NCI-H1092 (cell line): ENCODE measurements around the gene MUC20.
"Not testable (repeated sequence)": the region's sequence is repeated elsewhere in the genome, so short reads cannot be mapped to it uniquely, and the experiment has no call there.

Source experiments
- DNase-seq: peaks from one replicate; lab custom pipeline; 2025; lab: John Stamatoyannopoulos, UW

MUC20 gene

GRCh38 chr3:195720831-195721506 lies at the start of gene MUC20:
MUC20 (plus strand) TSS chr3:195720978; CDS start chr3:195721008, 30 bp downstream.
- DNase-seq: not testable (repeated sequence)

DNA sequence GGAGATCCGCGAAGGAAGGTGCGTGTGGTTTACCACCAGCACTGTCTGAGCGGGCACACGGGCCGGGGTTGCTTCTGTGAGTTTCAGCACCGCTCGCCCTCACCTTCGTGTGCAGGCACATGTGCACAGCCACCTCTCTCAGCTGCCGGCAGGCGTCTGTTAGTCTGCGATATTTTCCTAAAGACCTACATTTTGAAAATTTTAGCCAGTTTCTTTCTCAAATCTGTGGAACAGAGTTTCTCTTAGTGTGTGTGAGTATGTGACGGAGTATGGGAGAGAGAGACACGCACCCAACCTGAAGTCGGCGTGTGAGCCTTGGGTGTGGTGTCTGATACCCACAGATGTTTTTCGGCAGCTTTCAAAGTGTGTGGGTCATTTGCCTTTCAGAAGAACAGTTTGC lies 49.5 kb upstream of the MUC20 start:
- not testable (repeated sequence) for DNase-seq

- DNase-seq: not testable (repeated sequence)
Measured at GRCh38 chr3:195673711-195674110, 47.1 kb upstream of the MUC20 start.

- not testable (repeated sequence) for DNase-seq
Measured at GRCh38 chr3:195678391-195679015, 42.3 kb upstream of the MUC20 start.

GRCh38 chr3:195680690-195681089 lies 40.1 kb upstream of the MUC20 start:
- not testable (repeated sequence) for DNase-seq

DNA sequence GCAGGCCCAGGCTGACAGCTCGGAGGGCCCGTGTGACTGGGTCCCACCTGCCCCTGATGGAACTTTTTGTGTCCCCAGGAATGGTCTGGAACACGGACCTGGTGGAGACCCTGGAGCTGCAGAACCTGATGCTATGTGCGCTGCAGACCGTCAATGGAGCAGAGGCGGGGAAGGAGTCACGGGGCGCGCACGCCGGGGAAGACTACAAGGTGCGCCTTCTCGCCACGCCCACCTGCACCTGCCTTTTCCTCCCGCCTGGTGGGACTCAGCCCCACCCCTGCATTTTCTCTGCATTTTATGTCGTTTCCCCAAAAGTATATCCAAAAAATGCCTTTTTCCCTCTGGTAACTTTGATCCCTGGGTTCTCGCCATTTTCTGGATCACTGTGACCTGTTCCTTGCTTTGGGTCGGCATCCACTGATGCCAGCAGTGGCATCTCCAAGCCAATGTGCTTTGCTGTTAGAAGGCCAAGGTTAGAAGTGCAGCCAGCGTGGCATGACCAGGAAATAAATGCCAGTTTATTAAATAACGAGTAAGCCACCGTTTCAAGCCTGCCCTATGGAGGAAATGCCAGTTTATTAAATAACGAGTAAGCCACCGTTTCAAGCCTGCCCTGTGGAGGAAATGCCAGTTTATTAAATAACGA lies 39.2 kb upstream of the MUC20 start:
- DNase-seq: not testable (repeated sequence)

GRCh38 chr3:195682104-195682742 lies 38.6 kb upstream of the MUC20 start:
- DNase-seq: not testable (repeated sequence)

GRCh38 chr3:195683722-195684526 lies 36.9 kb upstream of the MUC20 start:
- not testable (repeated sequence) for DNase-seq

GRCh38 chr3:195684527-195685257 lies 36.1 kb upstream of the MUC20 start:
- not testable (repeated sequence) for DNase-seq

DNA sequence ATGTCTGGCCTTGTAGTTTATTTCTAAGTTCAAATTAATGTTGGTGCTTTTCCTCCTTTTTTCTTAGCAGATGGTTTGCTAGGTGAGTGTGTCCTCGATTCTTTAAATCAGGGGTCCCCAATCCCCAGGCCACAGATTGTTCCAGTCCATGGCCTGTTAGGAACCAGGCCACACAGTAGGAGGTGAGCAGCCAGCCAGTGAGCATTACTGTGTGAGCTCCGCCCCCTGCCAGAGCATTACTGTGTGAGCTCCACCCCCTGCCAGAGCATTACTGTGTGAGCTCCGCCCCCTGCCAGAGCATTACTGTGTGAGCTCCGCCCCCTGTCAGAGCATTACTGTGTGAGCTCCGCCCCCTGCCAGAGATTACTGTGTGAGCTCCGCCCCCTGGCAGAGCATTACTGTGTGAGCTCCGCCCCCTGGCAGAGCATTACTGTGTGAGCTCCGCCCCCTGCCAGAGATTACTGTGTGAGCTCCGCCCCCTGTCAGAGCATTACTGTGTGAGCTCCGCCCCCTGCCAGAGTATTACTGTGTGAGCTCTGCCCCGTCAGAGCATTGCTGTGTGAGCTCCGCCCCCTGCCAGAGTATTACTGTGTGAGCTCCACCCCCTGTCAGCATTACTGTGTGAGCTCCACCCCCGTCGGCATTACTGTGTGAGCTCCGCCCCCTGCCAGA lies 34.1 kb upstream of the MUC20 start:
- not testable (repeated sequence) for DNase-seq

DNA sequence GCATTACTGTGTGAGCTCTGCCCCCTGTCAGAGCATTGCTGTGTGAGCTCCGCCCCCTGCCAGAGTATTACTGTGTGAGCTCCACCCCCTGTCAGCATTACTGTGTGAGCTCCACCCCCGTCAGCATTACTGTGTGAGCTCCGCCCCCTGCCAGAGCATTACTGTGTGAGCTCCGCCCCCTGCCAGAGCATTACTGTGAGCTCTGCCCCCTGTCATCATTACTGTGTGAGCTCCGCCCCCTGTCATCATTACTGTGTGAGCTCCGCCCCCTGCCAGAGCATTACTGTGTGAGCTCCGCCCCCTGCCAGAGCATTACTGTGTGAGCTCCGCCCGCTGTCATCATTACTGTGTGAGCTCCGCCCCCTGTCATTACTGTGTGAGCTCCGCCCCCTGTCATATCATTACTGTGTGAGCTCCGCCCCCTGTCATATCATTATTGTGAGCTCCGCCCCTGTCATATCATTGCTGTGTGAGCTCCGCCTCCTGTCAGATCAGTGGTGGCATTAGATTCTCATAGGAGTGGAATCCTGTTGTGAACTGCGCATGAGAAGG lies 33.5 kb upstream of the MUC20 start:
- not testable (repeated sequence) for DNase-seq

GRCh38 chr3:195688471-195689183 lies 32.2 kb upstream of the MUC20 start:
- DNase-seq: not testable (repeated sequence)

- not testable (repeated sequence) for DNase-seq
Measured at GRCh38 chr3:195689184-195690070, 31.4 kb upstream of the MUC20 start.

GRCh38 chr3:195690951-195691350 lies 29.8 kb upstream of the MUC20 start:
- no peak for DNase-seq

GRCh38 chr3:195691596-195692353 lies 29.0 kb upstream of the MUC20 start:
- not testable (repeated sequence) for DNase-seq

DNA sequence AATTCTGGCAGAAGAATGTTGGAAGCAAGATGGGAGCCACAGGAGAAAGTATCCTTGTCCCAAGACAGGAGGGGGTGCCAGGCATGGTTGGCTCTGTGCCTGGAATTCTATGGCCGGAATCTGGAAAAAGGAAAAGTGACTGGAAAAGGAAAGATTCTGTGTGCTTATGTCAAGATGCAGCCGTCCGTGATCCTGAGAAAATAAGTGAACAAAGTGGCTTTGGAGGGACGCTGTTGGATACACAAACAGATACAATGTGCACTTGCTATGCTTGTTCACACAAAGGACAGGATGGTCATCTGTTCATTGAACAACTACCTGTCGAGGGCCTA lies 28.5 kb upstream of the MUC20 start:
- no peak for DNase-seq

DNA sequence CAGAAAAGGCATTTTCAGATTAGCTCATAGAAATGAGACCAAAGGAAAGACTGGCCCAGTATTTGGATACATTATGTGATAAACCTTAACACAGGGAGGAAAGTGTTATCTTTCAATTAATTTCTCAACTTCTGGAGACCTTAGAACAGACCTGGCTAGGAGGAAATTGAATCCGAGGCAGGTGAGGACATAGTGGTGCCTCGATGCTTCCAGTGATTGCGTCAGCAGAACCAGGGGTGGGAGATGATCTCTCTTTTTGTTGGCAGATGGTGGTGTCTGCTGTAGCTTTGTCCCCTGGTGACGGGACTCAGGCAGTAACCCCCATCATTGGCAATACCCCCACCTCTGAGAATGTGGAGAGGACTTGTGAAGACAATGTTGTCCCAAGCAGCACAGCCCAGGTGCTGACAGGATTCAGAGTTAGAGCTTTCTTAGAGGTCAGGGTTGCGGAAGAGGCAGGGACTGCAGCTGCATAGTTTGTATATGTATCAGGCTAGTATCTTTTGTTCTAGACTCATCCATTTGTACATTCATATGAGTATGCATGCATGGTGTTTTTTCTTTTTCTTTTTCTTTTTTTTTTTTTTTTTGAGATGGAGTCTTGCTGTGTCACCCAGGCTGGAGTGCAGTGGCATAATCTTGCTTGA lies 27.9 kb upstream of the MUC20 start:
- DNase-seq: no peak
